ENCODE measurements around the gene CDK5.

- TF ChIP-seq POLR2A (IDR thresholded peaks at IDR 0.05): no peak
- TF ChIP-seq CTCF (IDR thresholded peaks at IDR 0.05 in 4 of 5, conservative IDR thresholded peaks at IDR 0.05 in 1 of 5): no peak
These were observed 23.8 kb downstream of the CDK5 start for GRCh38 chr7:151033864-151034249.
